Measurements from ENCODE around the gene TPCN1.

DNA sequence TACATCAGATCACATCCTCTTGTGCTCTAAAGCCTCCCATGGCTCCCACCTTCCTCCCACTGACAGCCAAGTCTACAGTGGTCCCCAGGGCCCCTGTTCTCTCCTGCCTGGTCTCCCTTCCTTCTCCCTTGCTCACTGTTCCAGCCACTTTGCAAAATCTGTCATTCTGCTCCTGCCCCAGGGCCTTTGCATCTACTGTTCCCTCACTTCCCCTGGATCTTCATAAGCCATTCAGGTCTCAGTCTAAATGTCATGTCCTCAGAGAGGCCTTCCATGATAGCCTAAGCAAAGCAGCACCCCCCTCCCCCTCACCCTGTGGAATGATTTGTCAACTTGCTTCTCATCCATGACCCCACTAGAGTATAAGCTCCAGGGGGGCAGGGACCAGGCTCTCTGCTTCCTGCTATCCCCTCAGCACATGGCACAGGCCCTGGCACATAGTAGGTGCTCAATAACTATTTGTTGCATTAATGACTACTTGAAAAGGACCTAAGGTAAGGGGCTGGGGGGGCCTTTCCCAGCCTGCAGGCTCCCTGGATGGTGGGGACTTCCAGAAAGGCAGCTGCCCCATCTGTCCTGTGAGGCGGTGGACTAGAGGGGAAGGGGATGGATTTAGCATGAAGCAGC lies 108.6 kb downstream of the TPCN1 start:
- TF ChIP-seq, protein P1, sequence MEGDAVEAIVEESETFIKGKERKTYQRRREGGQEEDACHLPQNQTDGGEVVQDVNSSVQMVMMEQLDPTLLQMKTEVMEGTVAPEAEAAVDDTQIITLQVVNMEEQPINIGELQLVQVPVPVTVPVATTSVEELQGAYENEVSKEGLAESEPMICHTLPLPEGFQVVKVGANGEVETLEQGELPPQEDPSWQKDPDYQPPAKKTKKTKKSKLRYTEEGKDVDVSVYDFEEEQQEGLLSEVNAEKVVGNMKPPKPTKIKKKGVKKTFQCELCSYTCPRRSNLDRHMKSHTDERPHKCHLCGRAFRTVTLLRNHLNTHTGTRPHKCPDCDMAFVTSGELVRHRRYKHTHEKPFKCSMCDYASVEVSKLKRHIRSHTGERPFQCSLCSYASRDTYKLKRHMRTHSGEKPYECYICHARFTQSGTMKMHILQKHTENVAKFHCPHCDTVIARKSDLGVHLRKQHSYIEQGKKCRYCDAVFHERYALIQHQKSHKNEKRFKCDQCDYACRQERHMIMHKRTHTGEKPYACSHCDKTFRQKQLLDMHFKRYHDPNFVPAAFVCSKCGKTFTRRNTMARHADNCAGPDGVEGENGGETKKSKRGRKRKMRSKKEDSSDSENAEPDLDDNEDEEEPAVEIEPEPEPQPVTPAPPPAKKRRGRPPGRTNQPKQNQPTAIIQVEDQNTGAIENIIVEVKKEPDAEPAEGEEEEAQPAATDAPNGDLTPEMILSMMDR (IDR thresholded peaks at IDR 0.05), result no peak
- no peak for TF ChIP-seq POLR2A (IDR thresholded peaks at IDR 0.05)
